HepG2 (cell line): ENCODE results near the gene ZBTB7B. TPM values are rescaled to one million over a fixed set of nuclear protein-coding genes. Genes with fewer than 3 reads are reported as not detected.
A peak's percentile ranks its signal among the peaks of the same experiment; 100 is the strongest.

Experiments used
- BHLHE40 ChIP-seq: IDR thresholded peaks from 2 replicates; pipeline ENCODE4 v1.6.1; 2011; ENCODE audit warnings: low read length, improper control_type of control experiment
- FOSL2 ChIP-seq: sonication (generic); formaldehyde crosslinking; IDR thresholded peaks from 2 replicates; pipeline ENCODE4 v1.4.0; 2020; ENCODE audit warnings: missing genetic modification reagents
- HDAC6 ChIP-seq: fragments of 200-600 bp; sonication (generic); IDR thresholded peaks from 2 replicates; pipeline ENCODE4 v1.7.0; 2017; ENCODE audit warnings: mild to moderate bottlenecking, antibody characterized with exemption, low read length, low read depth
- KDM3A ChIP-seq: IDR thresholded peaks from 2 replicates; pipeline ENCODE4 v1.6.1; 2018; ENCODE audit warnings: low read depth, missing compliant biosample characterization
- KLF11 ChIP-seq: IDR thresholded peaks from 2 replicates; pipeline ENCODE4 v1.6.1; 2016; ENCODE audit warnings: missing compliant biosample characterization
- NFRKB ChIP-seq: fragments of 450-650 bp; IDR thresholded peaks from 2 replicates; pipeline ENCODE4 v1.6.1; 2017
- NFYC ChIP-seq: IDR thresholded peaks from 2 replicates; pipeline ENCODE4 v1.6.1; 2016; ENCODE audit warnings: missing genetic modification reagents, missing compliant biosample characterization
- PHF8 ChIP-seq: sonication (generic); formaldehyde crosslinking; IDR thresholded peaks from 2 replicates; pipeline ENCODE4 v1.5.0; 2020; ENCODE audit warnings: missing genetic modification reagents
- PTBP1 ChIP-seq: fragments of 200-400 bp; formaldehyde crosslinking; IDR thresholded peaks from 2 replicates; pipeline ENCODE4 v1.6.1; 2018; ENCODE audit warnings: low read length, low read depth; ENCODE audit not compliant: poor library complexity, severe bottlenecking
- SP5 ChIP-seq: IDR thresholded peaks from 2 replicates; pipeline ENCODE4 v1.6.1; 2016; ENCODE audit warnings: low read depth, borderline replicate concordance
- ZFP37 ChIP-seq: sonication (generic); formaldehyde crosslinking; IDR thresholded peaks from 2 replicates; pipeline ENCODE4 v1.4.0; 2020; ENCODE audit warnings: missing genetic modification reagents, borderline replicate concordance
- ZFP90 ChIP-seq: sonication (generic); formaldehyde crosslinking; IDR thresholded peaks from 2 replicates; pipeline ENCODE4 v1.8.0; 2022; ENCODE audit warnings: missing genetic modification reagents, mild to moderate bottlenecking, inconsistent platforms, borderline replicate concordance
- ZNF550 ChIP-seq: sonication (generic); formaldehyde crosslinking; IDR thresholded peaks from 2 replicates; pipeline ENCODE4 v1.4.0; 2020; ENCODE audit warnings: mild to moderate bottlenecking, missing genetic modification reagents, borderline replicate concordance
- polyA plus RNA-seq, 8 experiments: library from polyadenylated mRNA; depleted of rRNA in 3 of 8; stranded (reverse) in 7 of 8; unstranded in 1 of 8; fragments of >200 nt; fragmentation: Illumina TruSeq in 4 of 8; extraction: Trizol in 4 of 8; gene quantifications; 2 replicates each; pipeline versions ENCODE4 v1.2.1 to v1.2.3, GENCODE V29; 2011 to 2016; ENCODE audit warnings: low read depth in 4 of 8, missing spikeins in 1 of 8, mixed read lengths in 1 of 8; ENCODE audit not compliant: insufficient read depth in 1 of 8
- total RNA-seq, 5 experiments: library from RNA; depleted of rRNA; stranded (reverse); fragments of >200 nt; fragmentation: Illumina TruSeq; extraction: Trizol; gene quantifications; 2 replicates each; pipeline ENCODE4 v1.2.3, GENCODE V29; 2016; ENCODE audit warnings: low read depth in 1 of 5
- TF ChIP-seq, protein P1 (sequence below): sonication (generic); formaldehyde crosslinking; conservative IDR thresholded peaks from 2 replicates; pipeline ENCODE4 v1.8.0; 2022; ENCODE audit warnings: mild to moderate bottlenecking, moderate library complexity, missing genetic modification reagents
- TF ChIP-seq, protein P2 (sequence below): sonication (generic); formaldehyde crosslinking; IDR thresholded peaks from 2 replicates; pipeline ENCODE4 v1.9.0; 2021; ENCODE audit warnings: missing genetic modification reagents, mild to moderate bottlenecking, borderline replicate concordance
- TF ChIP-seq, protein P3 (sequence below): sonication (generic); formaldehyde crosslinking; IDR thresholded peaks from 2 replicates; pipeline ENCODE4 v1.4.0; 2020; ENCODE audit warnings: missing genetic modification reagents, borderline replicate concordance
- TF ChIP-seq, protein P4 (sequence below): sonication (generic); formaldehyde crosslinking; IDR thresholded peaks from 2 replicates; pipeline ENCODE4 v1.5.0; 2020; ENCODE audit warnings: mild to moderate bottlenecking, missing genetic modification reagents
- TF ChIP-seq, protein P5 (sequence below): sonication (generic); formaldehyde crosslinking; IDR thresholded peaks from 2 replicates; pipeline ENCODE4 v1.5.0; 2020; ENCODE audit warnings: missing genetic modification reagents
- TF ChIP-seq, protein P6 (sequence below): sonication (generic); formaldehyde crosslinking; IDR thresholded peaks from 2 replicates; pipeline ENCODE4 v1.4.0; 2020; ENCODE audit warnings: missing genetic modification reagents, borderline replicate concordance

ZBTB7B gene
- total and polyA plus RNA-seq, 2 of the 13 experiments (the other 11 are each of a cell fraction or from before 2014, with no cell fraction given) = 15.5 to 17.5 TPM

DNA sequence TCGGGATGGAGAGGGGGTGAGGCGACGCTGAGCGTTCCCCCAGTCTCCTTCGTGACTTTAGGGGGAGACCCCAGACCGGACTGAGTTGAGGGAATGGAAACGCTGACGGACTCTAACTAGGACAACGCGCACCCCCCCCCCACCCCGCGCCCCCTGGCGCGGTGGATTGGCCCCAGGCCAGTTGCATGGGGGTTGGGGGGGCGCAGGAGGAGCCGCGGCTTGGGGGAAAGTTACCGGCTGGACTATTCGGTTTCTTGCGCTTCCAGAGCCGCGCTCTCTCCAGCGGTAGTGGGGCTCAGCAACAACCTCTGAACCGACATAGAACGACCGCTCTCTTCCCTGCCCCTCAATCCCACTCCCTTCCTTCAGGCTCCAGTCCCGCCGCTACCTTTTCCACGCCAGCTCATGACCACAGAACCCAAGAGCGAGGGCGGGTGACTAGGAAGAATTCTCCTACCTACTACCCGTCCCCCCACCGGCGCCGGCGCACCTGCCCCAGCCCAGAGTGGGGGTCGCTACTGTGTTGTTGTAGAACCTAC, 694 bp downstream of the ZBTB7B start (continued):
- TF ChIP-seq, protein P1, sequence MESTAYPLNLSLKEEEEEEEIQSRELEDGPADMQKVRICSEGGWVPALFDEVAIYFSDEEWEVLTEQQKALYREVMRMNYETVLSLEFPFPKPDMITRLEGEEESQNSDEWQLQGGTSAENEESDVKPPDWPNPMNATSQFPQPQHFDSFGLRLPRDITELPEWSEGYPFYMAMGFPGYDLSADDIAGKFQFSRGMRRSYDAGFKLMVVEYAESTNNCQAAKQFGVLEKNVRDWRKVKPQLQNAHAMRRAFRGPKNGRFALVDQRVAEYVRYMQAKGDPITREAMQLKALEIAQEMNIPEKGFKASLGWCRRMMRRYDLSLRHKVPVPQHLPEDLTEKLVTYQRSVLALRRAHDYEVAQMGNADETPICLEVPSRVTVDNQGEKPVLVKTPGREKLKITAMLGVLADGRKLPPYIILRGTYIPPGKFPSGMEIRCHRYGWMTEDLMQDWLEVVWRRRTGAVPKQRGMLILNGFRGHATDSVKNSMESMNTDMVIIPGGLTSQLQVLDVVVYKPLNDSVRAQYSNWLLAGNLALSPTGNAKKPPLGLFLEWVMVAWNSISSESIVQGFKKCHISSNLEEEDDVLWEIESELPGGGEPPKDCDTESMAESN = 0 out of 2 replicates have a peak, but pooled peaks have one; percentile 29
- TF ChIP-seq, protein P2, sequence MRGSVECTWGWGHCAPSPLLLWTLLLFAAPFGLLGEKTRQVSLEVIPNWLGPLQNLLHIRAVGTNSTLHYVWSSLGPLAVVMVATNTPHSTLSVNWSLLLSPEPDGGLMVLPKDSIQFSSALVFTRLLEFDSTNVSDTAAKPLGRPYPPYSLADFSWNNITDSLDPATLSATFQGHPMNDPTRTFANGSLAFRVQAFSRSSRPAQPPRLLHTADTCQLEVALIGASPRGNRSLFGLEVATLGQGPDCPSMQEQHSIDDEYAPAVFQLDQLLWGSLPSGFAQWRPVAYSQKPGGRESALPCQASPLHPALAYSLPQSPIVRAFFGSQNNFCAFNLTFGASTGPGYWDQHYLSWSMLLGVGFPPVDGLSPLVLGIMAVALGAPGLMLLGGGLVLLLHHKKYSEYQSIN = no peak
- TF ChIP-seq ZFP90 (0 out of 2 replicates have a peak, but pooled peaks have one; percentile 61), KLF11 (CRISPR knock-in tag) (no peak), PHF8 (CRISPR knock-in tag) (peak; percentile 51), ZFP37 (no peak), KDM3A (CRISPR knock-in tag) (no peak), HDAC6 (no peak), BHLHE40 (no peak), SP5 (CRISPR knock-in tag) (no peak), PTBP1 (no peak), NFRKB (no peak), FOSL2 (CRISPR knock-in tag) (no peak), NFYC (CRISPR knock-in tag) (no peak), ZNF550 (no peak)
- TF ChIP-seq, protein P3, sequence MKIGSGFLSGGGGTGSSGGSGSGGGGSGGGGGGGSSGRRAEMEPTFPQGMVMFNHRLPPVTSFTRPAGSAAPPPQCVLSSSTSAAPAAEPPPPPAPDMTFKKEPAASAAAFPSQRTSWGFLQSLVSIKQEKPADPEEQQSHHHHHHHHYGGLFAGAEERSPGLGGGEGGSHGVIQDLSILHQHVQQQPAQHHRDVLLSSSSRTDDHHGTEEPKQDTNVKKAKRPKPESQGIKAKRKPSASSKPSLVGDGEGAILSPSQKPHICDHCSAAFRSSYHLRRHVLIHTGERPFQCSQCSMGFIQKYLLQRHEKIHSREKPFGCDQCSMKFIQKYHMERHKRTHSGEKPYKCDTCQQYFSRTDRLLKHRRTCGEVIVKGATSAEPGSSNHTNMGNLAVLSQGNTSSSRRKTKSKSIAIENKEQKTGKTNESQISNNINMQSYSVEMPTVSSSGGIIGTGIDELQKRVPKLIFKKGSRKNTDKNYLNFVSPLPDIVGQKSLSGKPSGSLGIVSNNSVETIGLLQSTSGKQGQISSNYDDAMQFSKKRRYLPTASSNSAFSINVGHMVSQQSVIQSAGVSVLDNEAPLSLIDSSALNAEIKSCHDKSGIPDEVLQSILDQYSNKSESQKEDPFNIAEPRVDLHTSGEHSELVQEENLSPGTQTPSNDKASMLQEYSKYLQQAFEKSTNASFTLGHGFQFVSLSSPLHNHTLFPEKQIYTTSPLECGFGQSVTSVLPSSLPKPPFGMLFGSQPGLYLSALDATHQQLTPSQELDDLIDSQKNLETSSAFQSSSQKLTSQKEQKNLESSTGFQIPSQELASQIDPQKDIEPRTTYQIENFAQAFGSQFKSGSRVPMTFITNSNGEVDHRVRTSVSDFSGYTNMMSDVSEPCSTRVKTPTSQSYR (CRISPR knock-in tag) = no peak
- TF ChIP-seq, protein P4, sequence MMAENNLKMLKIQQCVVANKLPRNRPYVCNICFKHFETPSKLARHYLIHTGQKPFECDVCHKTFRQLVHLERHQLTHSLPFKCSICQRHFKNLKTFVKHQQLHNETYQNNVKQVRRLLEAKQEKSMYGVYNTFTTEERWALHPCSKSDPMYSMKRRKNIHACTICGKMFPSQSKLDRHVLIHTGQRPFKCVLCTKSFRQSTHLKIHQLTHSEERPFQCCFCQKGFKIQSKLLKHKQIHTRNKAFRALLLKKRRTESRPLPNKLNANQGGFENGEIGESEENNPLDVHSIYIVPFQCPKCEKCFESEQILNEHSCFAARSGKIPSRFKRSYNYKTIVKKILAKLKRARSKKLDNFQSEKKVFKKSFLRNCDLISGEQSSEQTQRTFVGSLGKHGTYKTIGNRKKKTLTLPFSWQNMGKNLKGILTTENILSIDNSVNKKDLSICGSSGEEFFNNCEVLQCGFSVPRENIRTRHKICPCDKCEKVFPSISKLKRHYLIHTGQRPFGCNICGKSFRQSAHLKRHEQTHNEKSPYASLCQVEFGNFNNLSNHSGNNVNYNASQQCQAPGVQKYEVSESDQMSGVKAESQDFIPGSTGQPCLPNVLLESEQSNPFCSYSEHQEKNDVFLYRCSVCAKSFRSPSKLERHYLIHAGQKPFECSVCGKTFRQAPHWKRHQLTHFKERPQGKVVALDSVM (CRISPR knock-in tag) = no peak
- TF ChIP-seq, protein P5, sequence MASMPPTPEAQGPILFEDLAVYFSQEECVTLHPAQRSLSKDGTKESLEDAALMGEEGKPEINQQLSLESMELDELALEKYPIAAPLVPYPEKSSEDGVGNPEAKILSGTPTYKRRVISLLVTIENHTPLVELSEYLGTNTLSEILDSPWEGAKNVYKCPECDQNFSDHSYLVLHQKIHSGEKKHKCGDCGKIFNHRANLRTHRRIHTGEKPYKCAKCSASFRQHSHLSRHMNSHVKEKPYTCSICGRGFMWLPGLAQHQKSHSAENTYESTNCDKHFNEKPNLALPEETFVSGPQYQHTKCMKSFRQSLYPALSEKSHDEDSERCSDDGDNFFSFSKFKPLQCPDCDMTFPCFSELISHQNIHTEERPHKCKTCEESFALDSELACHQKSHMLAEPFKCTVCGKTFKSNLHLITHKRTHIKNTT (CRISPR knock-in tag) = no peak
- TF ChIP-seq, protein P6, sequence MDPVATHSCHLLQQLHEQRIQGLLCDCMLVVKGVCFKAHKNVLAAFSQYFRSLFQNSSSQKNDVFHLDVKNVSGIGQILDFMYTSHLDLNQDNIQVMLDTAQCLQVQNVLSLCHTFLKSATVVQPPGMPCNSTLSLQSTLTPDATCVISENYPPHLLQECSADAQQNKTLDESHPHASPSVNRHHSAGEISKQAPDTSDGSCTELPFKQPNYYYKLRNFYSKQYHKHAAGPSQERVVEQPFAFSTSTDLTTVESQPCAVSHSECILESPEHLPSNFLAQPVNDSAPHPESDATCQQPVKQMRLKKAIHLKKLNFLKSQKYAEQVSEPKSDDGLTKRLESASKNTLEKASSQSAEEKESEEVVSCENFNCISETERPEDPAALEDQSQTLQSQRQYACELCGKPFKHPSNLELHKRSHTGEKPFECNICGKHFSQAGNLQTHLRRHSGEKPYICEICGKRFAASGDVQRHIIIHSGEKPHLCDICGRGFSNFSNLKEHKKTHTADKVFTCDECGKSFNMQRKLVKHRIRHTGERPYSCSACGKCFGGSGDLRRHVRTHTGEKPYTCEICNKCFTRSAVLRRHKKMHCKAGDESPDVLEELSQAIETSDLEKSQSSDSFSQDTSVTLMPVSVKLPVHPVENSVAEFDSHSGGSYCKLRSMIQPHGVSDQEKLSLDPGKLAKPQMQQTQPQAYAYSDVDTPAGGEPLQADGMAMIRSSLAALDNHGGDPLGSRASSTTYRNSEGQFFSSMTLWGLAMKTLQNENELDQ (CRISPR knock-in tag) = no peak
